Endothelial cell of umbilical vein (primary cell): ENCODE data around the gene C5.

ENCODE experiments used
- FOS ChIP-seq: IDR thresholded peaks from 2 replicates; pipeline ENCODE4 v1.6.1; 2011; ENCODE audit warnings: mild to moderate bottlenecking, low read length, moderate library complexity, borderline replicate concordance; ENCODE audit not compliant: insufficient read depth
- GATA2 ChIP-seq: IDR thresholded peaks from 2 replicates; pipeline ENCODE4 v1.7.0; 2011; ENCODE audit warnings: low read depth, mild to moderate bottlenecking, moderate library complexity, mixed read lengths, low read length; ENCODE audit not compliant: insufficient read length, insufficient read depth
- POLR2AphosphoS5 ChIP-seq: IDR thresholded peaks from 2 replicates; pipeline ENCODE4 v1.6.1; 2012; ENCODE audit warnings: low read depth, mild to moderate bottlenecking, control low read depth, low read length, moderate library complexity; ENCODE audit not compliant: insufficient read depth
- TF ChIP-seq, protein P1 (sequence below), 2 donors: IDR thresholded peaks; 1 replicate in 1 of 2; 2 replicates in 1 of 2; pipeline ENCODE4 v1.5.1; 2011; ENCODE audit warnings: low read length in 2 of 2, mild to moderate bottlenecking in 2 of 2, moderate library complexity in 2 of 2, control low read depth in 1 of 2, inconsistent platforms in 1 of 2, low read depth in 1 of 2; ENCODE audit not compliant: insufficient read depth in 1 of 2; ENCODE audit errors: extremely low read depth in 1 of 2

DNA sequence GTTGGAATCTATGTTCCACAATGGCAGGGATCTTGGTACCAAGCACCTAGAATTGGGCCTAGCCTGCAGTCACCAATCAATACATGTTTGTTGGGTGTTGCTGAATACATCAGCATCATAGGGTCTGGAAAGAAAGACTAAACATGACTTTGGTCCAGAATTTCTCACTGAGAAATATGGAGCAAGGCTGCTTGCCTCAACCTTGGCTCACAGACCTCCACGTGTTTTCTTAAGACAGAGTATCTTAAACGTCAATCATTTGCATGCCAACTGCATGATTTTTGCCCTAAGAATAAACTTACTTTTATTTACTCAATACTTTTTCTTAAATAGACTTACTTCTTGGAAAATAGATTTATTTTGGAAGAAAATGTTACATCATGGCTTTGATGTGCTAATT lies 100.8 kb downstream of the C5 start:
- TF ChIP-seq, protein P1, sequence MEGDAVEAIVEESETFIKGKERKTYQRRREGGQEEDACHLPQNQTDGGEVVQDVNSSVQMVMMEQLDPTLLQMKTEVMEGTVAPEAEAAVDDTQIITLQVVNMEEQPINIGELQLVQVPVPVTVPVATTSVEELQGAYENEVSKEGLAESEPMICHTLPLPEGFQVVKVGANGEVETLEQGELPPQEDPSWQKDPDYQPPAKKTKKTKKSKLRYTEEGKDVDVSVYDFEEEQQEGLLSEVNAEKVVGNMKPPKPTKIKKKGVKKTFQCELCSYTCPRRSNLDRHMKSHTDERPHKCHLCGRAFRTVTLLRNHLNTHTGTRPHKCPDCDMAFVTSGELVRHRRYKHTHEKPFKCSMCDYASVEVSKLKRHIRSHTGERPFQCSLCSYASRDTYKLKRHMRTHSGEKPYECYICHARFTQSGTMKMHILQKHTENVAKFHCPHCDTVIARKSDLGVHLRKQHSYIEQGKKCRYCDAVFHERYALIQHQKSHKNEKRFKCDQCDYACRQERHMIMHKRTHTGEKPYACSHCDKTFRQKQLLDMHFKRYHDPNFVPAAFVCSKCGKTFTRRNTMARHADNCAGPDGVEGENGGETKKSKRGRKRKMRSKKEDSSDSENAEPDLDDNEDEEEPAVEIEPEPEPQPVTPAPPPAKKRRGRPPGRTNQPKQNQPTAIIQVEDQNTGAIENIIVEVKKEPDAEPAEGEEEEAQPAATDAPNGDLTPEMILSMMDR (IDR thresholded peaks at IDR 0.05; ENCODE audit: extremely low read depth in 1 of 2, insufficient read depth in 1 of 2, low read depth in 1 of 2, low read length in 2 of 2): no peak
- TF ChIP-seq FOS (no peak), GATA2 (no peak), POLR2AphosphoS5 (no peak)
